MG63 (cell line): Measurements from ENCODE around the gene TTYH3. TPM values are rescaled to one million over a fixed set of nuclear protein-coding genes. Genes with fewer than 3 reads are reported as not detected.
A peak's percentile ranks its signal among the peaks of the same experiment; 100 is the strongest.
"Not testable (repeated sequence)": the region's sequence is repeated elsewhere in the genome, so short reads cannot be mapped to it uniquely, and the experiment has no call there.

Experiments used
- DNase-seq: peaks from one replicate; pipeline ENCODE4 v3.0.0-alpha.2; 2020
- H3K27me3 ChIP-seq: fragments of 250-450 bp; sonication (Bioruptor Pico); 2 replicates; pipeline ENCODE4 v1.5.1; 2020; ENCODE audit warnings: mild to moderate bottlenecking, moderate library complexity
- H3K36me3 ChIP-seq: fragments of 250-450 bp; sonication (Bioruptor Pico); 2 replicates; pipeline ENCODE4 v1.5.1; 2020; ENCODE audit warnings: mild to moderate bottlenecking, moderate library complexity
- H3K4me3 ChIP-seq: fragments of 250-450 bp; sonication (Bioruptor Pico); 2 replicates; pipeline ENCODE4 v1.5.1; 2020; ENCODE audit warnings: mild to moderate bottlenecking, moderate library complexity
- H3K9me3 ChIP-seq: fragments of 250-450 bp; sonication (Bioruptor Pico); 2 replicates; pipeline ENCODE4 v1.5.1; 2020; ENCODE audit warnings: mild to moderate bottlenecking, moderate library complexity
- total RNA-seq: library from RNA; depleted of rRNA; stranded (reverse); fragments of >200 nt; shearing (Covaris generic); gene quantifications from 2 replicates; pipeline ENCODE4 v1.2.3, GENCODE V29; 2014; ENCODE audit warnings: low replicate concordance

TTYH3 gene
- total RNA-seq, 1 experiment from 2014 or later, result 29.8 TPM

- H3K4me3 ChIP-seq, H3K27me3 ChIP-seq, H3K36me3 ChIP-seq, H3K9me3 ChIP-seq, DNase-seq: not testable (repeated sequence)
Observed at GRCh38 chr7:2679135-2680127, 47.6 kb downstream of the TTYH3 start.

- Histone ChIP-seq H3K27me3 (no peaks in the 10 kb centered on the region), H3K9me3 (no peaks in the 10 kb centered on the region), H3K4me3 (no peak overlapping the region), H3K36me3 (no peaks in the 10 kb centered on the region)
- DNase-seq, result no peak
Observed at GRCh38 chr7:2680256-2680655, 48.5 kb downstream of the TTYH3 start.

GRCh38 chr7:2680792-2681490, 49.2 kb downstream of the TTYH3 start:
- Histone ChIP-seq H3K9me3 (no peaks in the 10 kb centered on the region), H3K27me3 (no peaks in the 10 kb centered on the region), H3K4me3 (no peak overlapping the region), H3K36me3 (no peaks in the 10 kb centered on the region)
- DNase-seq, result peak; percentile 75

GRCh38 chr7:2681929-2682799, 50.4 kb downstream of the TTYH3 start:
- H3K36me3 ChIP-seq, result no peaks in the 10 kb centered on the region
- H3K4me3 ChIP-seq, result no peak overlapping the region
- H3K27me3 ChIP-seq, result no peaks in the 10 kb centered on the region
- H3K9me3 ChIP-seq, result no peaks in the 10 kb centered on the region
- no peak for DNase-seq

- no peak overlapping the region for H3K4me3 ChIP-seq
- no peak for DNase-seq
- H3K27me3 ChIP-seq, result peaks cover 7% of the 10 kb centered on the region
- no peaks in the 10 kb centered on the region for H3K36me3 ChIP-seq
- H3K9me3 ChIP-seq, result no peaks in the 10 kb centered on the region
Observed at GRCh38 chr7:2684501-2684900, 52.7 kb downstream of the TTYH3 start.

- no peaks in the 10 kb centered on the region for H3K36me3 ChIP-seq
- no peak for DNase-seq
- H3K4me3 ChIP-seq, result no peak overlapping the region
- H3K27me3 ChIP-seq, result peaks cover 7% of the 10 kb centered on the region
- H3K9me3 ChIP-seq, result no peaks in the 10 kb centered on the region
Observed at GRCh38 chr7:2686101-2686500, 54.3 kb downstream of the TTYH3 start.

GRCh38 chr7:2687338-2687869, 55.6 kb downstream of the TTYH3 start:
- no peak overlapping the region for H3K4me3 ChIP-seq
- H3K9me3 ChIP-seq, result no peaks in the 10 kb centered on the region
- no peaks in the 10 kb centered on the region for H3K36me3 ChIP-seq
- peaks cover 7% of the 10 kb centered on the region for H3K27me3 ChIP-seq
- no peak for DNase-seq

GRCh38 chr7:2687881-2688318, 56.1 kb downstream of the TTYH3 start, which contains the start of gene AMZ1:
TSS of gene AMZ1 (plus strand) at chr7:2688202. CDS start at chr7:2700452, 12,250 bp downstream.
- H3K27me3 ChIP-seq, result peaks cover 7% of the 10 kb centered on the region
- peak within 1 kb of the TSS; percentile 22; the same call in 1 of the 2 replicates for H3K4me3 ChIP-seq
- DNase-seq, result peak; percentile 34
- no peaks in the 10 kb centered on the region for H3K9me3 ChIP-seq
- H3K36me3 ChIP-seq, result no peaks in the 10 kb centered on the region

GRCh38 chr7:2688409-2689342, 56.9 kb downstream of the TTYH3 start:
- Histone ChIP-seq H3K27me3 (peaks cover 7% of the 10 kb centered on the region), H3K36me3 (no peaks in the 10 kb centered on the region), H3K4me3 (no peak overlapping the region), H3K9me3 (no peaks in the 10 kb centered on the region)
- no peak for DNase-seq

GRCh38 chr7:2689343-2689847, 57.6 kb downstream of the TTYH3 start:
- H3K27me3 ChIP-seq, result peaks cover 7% of the 10 kb centered on the region
- no peak overlapping the region for H3K4me3 ChIP-seq
- DNase-seq, result no peak
- H3K9me3 ChIP-seq, result no peaks in the 10 kb centered on the region
- no peaks in the 10 kb centered on the region for H3K36me3 ChIP-seq

- Histone ChIP-seq H3K36me3 (no peaks in the 10 kb centered on the region), H3K9me3 (no peaks in the 10 kb centered on the region), H3K4me3 (no peak overlapping the region), H3K27me3 (peaks cover 7% of the 10 kb centered on the region)
- no peak for DNase-seq
Observed at GRCh38 chr7:2689951-2690705, 58.3 kb downstream of the TTYH3 start.

GRCh38 chr7:2691011-2691707, 59.4 kb downstream of the TTYH3 start:
- DNase-seq, result no peak
- Histone ChIP-seq H3K27me3 (peaks cover 7% of the 10 kb centered on the region), H3K36me3 (no peaks in the 10 kb centered on the region), H3K4me3 (no peak overlapping the region), H3K9me3 (no peaks in the 10 kb centered on the region)

GRCh38 chr7:2691932-2692439, 60.2 kb downstream of the TTYH3 start:
- H3K9me3 ChIP-seq, H3K36me3 ChIP-seq, DNase-seq, H3K4me3 ChIP-seq, H3K27me3 ChIP-seq: not testable (repeated sequence)

GRCh38 chr7:2692543-2692942, 60.8 kb downstream of the TTYH3 start:
- H3K27me3 ChIP-seq, result peaks cover 7% of the 10 kb centered on the region
- no peak overlapping the region for H3K4me3 ChIP-seq
- H3K9me3 ChIP-seq, result no peaks in the 10 kb centered on the region
- no peak for DNase-seq
- no peaks in the 10 kb centered on the region for H3K36me3 ChIP-seq
